ENCODE data around the gene ASB18. TPM values are rescaled to one million over a fixed set of nuclear protein-coding genes. Genes with fewer than 3 reads are reported as not detected.
"Not testable (repeated sequence)": the region's sequence is repeated elsewhere in the genome, so short reads cannot be mapped to it uniquely, and the experiment has no call there.

The ASB18 gene
- polyA plus RNA-seq, 1 donor (not counting 4 experiments of a cell fraction or from before 2014, with no cell fraction given): not detected

DNA sequence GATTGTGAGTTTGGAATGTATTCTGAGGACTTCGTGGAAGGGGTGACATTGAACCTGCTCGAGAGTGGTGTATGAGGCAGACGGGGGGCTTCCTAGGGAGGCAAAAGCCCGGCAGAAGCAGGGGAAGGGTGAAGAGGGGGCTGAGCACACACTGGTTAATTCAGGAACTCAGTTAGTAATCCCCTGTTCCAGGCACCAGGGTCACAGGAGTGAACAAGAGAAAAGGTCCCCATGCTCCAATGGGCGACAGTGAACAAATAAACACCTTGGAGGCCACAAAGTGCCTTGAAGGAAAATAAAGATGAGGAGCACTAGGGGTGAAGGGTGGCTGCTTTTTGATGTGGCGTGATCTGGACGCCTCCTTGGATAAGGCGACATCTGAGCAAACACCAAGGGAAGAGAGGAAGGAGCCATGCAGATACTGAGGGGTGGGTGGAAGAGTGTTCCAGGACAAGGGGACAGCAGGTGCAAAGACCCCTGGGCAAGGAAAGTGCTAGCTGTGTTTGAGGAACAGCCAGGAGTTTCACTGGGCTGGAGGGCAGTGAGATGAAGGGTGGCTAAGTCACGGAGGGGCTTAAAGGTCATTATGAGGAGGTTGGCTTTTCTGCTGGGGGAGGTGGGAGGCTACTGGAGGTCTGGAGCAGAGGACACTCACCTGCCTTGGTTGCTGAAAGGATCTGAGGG, 26.7 kb upstream of the ASB18 start:
- no peak overlapping the region for H3K4me3 ChIP-seq (ENCODE audit: control insufficient read depth in 2 of 3, extremely low read depth in 1 of 3, insufficient read depth in 2 of 3, low read depth in 1 of 3, low read length in 3 of 3)
- no peaks in the 10 kb centered on the region for H3K36me3 ChIP-seq (ENCODE audit: control insufficient read depth in 2 of 2, extremely low read depth in 1 of 2, insufficient read depth in 2 of 2, low read length in 2 of 2)
- H3K4me1 ChIP-seq (ENCODE audit: control insufficient read depth, extremely low read depth, insufficient read depth, low read length): peaks cover 3% of the 10 kb centered on the region
- no peaks in the 10 kb centered on the region for H4K20me1 ChIP-seq (ENCODE audit: control insufficient read depth, extremely low read depth, insufficient read depth, low read length)
- no peak overlapping the region for H3K27ac ChIP-seq (ENCODE audit: control insufficient read depth, insufficient read depth, low read length)
- DNase-seq (ENCODE audit: low read depth, low spot score): no peak
- TF ChIP-seq, protein P1, sequence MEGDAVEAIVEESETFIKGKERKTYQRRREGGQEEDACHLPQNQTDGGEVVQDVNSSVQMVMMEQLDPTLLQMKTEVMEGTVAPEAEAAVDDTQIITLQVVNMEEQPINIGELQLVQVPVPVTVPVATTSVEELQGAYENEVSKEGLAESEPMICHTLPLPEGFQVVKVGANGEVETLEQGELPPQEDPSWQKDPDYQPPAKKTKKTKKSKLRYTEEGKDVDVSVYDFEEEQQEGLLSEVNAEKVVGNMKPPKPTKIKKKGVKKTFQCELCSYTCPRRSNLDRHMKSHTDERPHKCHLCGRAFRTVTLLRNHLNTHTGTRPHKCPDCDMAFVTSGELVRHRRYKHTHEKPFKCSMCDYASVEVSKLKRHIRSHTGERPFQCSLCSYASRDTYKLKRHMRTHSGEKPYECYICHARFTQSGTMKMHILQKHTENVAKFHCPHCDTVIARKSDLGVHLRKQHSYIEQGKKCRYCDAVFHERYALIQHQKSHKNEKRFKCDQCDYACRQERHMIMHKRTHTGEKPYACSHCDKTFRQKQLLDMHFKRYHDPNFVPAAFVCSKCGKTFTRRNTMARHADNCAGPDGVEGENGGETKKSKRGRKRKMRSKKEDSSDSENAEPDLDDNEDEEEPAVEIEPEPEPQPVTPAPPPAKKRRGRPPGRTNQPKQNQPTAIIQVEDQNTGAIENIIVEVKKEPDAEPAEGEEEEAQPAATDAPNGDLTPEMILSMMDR (optimal IDR thresholded peaks at IDR 0.05 in 1 of 3, IDR thresholded peaks at IDR 0.05 in 1 of 3, conservative IDR thresholded peaks at IDR 0.05 in 1 of 3; ENCODE audit: extremely low read depth in 1 of 3, insufficient read depth in 2 of 3, low read length in 3 of 3): no peak
- TF ChIP-seq EZH2 (IDR thresholded peaks at IDR 0.05; ENCODE audit: low read length): no peak
- no peak overlapping the region for H2AFZ ChIP-seq (ENCODE audit: control insufficient read depth, low read length)
- dilution Hi-C loops (cut with MboI; ENCODE audit: extremely low pct_ligation_motif_present, low sequenced_read_pairs): no loop called here
- peaks cover 12% of the 10 kb centered on the region for H3K27me3 ChIP-seq (ENCODE audit: control insufficient read depth, extremely low read depth, insufficient read depth, low read length)
- no peak for FAIRE-seq
- no peak overlapping the region for H3K4me2 ChIP-seq (ENCODE audit: control insufficient read depth, extremely low read depth, insufficient read depth, low read depth, low read length)
- H3K79me2 ChIP-seq (ENCODE audit: control insufficient read depth, insufficient read depth, low read length): no peaks in the 10 kb centered on the region
- no peaks in the 10 kb centered on the region for H3K9me1 ChIP-seq (ENCODE audit: control insufficient read depth, extremely low read depth, insufficient read depth, low read length)
- no peak overlapping the region for H3K9ac ChIP-seq (ENCODE audit: control insufficient read depth, extremely low read depth, insufficient read depth, low read length)
- no peaks in the 10 kb centered on the region for H3K9me3 ChIP-seq (ENCODE audit: control insufficient read depth, low read depth, low read length)

DNA sequence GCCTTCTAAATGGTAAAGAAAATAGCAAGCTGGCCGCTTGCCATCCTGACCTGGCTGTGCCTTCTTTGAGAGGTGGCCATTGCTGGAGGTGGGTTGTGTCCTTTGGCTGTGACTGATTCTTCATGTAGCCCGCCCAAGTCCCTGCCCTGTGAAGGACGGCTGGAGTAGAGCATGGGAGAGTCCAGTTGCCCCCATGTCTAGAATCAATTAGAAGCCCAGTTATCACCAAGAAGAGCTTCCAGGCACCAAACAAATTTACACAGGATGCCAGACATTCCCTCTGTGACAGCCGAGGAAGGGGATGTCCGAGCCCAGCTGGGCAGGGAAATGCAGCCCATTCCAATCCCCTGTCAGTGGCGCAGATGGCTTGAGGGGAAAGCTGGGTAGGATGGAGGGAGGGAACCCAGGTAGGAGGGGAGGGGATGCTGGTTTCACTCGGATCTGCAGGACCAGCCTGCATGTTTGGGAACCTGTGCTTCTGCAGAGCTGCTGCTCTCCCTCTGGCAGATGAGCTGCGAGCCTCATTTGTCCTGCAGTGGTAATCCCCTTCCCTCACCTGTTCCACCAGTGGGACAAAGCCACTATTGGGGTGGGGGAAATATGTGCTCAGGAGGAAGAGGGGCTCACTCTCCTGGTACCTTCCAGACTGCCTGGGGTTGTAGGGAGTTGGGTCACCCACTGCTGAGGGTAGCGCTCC, 25.7 kb upstream of the ASB18 start:
- dilution Hi-C loops (cut with MboI; ENCODE audit: extremely low pct_ligation_motif_present, low sequenced_read_pairs): no loop called here
- Histone ChIP-seq H3K27ac (ENCODE audit: control insufficient read depth, insufficient read depth, low read length) (no peak overlapping the region), H3K9ac (ENCODE audit: control insufficient read depth, extremely low read depth, insufficient read depth, low read length) (no peak overlapping the region), H3K4me2 (ENCODE audit: control insufficient read depth, extremely low read depth, insufficient read depth, low read depth, low read length) (no peak overlapping the region), H3K9me3 (ENCODE audit: control insufficient read depth, low read depth, low read length) (no peaks in the 10 kb centered on the region), H3K27me3 (ENCODE audit: control insufficient read depth, extremely low read depth, insufficient read depth, low read length) (peaks cover 12% of the 10 kb centered on the region), H3K36me3 (ENCODE audit: control insufficient read depth in 2 of 2, extremely low read depth in 1 of 2, insufficient read depth in 2 of 2, low read length in 2 of 2) (no peaks in the 10 kb centered on the region), H3K4me1 (ENCODE audit: control insufficient read depth, extremely low read depth, insufficient read depth, low read length) (peaks cover 3% of the 10 kb centered on the region), H2AFZ (ENCODE audit: control insufficient read depth, low read length) (no peak overlapping the region), H3K9me1 (ENCODE audit: control insufficient read depth, extremely low read depth, insufficient read depth, low read length) (no peaks in the 10 kb centered on the region), H3K4me3 (ENCODE audit: control insufficient read depth in 2 of 3, extremely low read depth in 1 of 3, insufficient read depth in 2 of 3, low read depth in 1 of 3, low read length in 3 of 3) (no peak overlapping the region), H3K79me2 (ENCODE audit: control insufficient read depth, insufficient read depth, low read length) (no peaks in the 10 kb centered on the region), H4K20me1 (ENCODE audit: control insufficient read depth, extremely low read depth, insufficient read depth, low read length) (no peaks in the 10 kb centered on the region)
- no peak for TF ChIP-seq EZH2 (IDR thresholded peaks at IDR 0.05; ENCODE audit: low read length)
- TF ChIP-seq, protein P1 (optimal IDR thresholded peaks at IDR 0.05 in 1 of 3, IDR thresholded peaks at IDR 0.05 in 1 of 3, conservative IDR thresholded peaks at IDR 0.05 in 1 of 3; ENCODE audit: extremely low read depth in 1 of 3, insufficient read depth in 2 of 3, low read length in 3 of 3): no peak
- DNase-seq (ENCODE audit: low read depth, low spot score): no peak
- no peak for FAIRE-seq

DNA sequence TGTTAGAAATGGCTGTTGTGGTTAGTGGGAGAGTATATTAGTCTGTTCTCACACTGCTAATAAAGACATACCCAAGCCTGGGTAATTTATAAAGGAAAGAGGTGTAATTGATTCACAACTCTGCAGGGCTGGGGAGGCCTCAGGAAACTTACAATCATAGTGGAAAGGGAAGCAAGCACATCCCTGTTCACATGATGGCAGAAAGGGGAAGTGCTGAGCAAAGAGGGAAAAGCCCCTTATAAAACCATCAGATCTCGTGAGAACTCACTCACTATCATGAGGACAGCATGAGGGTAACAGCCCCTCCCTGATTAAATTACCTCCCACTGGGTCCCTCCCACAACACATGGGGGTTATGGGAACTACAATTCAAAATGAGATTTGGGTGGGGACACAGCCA, 24.2 kb upstream of the ASB18 start:
- DNase-seq (ENCODE audit: low read depth, low spot score); FAIRE-seq; H3K27ac ChIP-seq (ENCODE audit: control insufficient read depth, insufficient read depth, low read length); H2AFZ ChIP-seq (ENCODE audit: control insufficient read depth, low read length); H3K79me2 ChIP-seq (ENCODE audit: control insufficient read depth, insufficient read depth, low read length); H3K9me1 ChIP-seq (ENCODE audit: control insufficient read depth, extremely low read depth, insufficient read depth, low read length); H3K9ac ChIP-seq (ENCODE audit: control insufficient read depth, extremely low read depth, insufficient read depth, low read length); H3K4me3 ChIP-seq (ENCODE audit: control insufficient read depth in 2 of 3, extremely low read depth in 1 of 3, insufficient read depth in 2 of 3, low read depth in 1 of 3, low read length in 3 of 3); H3K4me1 ChIP-seq (ENCODE audit: control insufficient read depth, extremely low read depth, insufficient read depth, low read length); H4K20me1 ChIP-seq (ENCODE audit: control insufficient read depth, extremely low read depth, insufficient read depth, low read length); H3K9me3 ChIP-seq (ENCODE audit: control insufficient read depth, low read depth, low read length); H3K4me2 ChIP-seq (ENCODE audit: control insufficient read depth, extremely low read depth, insufficient read depth, low read depth, low read length); H3K36me3 ChIP-seq (ENCODE audit: control insufficient read depth in 2 of 2, extremely low read depth in 1 of 2, insufficient read depth in 2 of 2, low read length in 2 of 2); dilution Hi-C loops (cut with MboI; ENCODE audit: extremely low pct_ligation_motif_present, low sequenced_read_pairs): not testable (repeated sequence)
- H3K27me3 ChIP-seq (ENCODE audit: control insufficient read depth, extremely low read depth, insufficient read depth, low read length): peaks cover 12% of the 10 kb centered on the region

All from keratinocyte (primary cell).